ENCODE data around the gene GAB2.

Gene GAB2

GRCh38 chr11:78207532-78208256, 209.9 kb downstream of the GAB2 start:
- DNase-seq (ENCODE audit: low read depth in 2 of 2): no peak

GRCh38 chr11:78205691-78206090, 211.9 kb downstream of the GAB2 start:
- no peak for DNase-seq (ENCODE audit: low read depth in 2 of 2)

- DNase-seq (ENCODE audit: low read depth in 2 of 2): no peak
These were observed 212.4 kb downstream of the GAB2 start for GRCh38 chr11:78205256-78205655.

GRCh38 chr11:78203184-78203583, 214.4 kb downstream of the GAB2 start:
- DNase-seq (ENCODE audit: low read depth in 2 of 2): peak in 1 of 2 donors; percentile 10

GRCh38 chr11:78202733-78203167, 214.9 kb downstream of the GAB2 start:
- peak in 1 of 2 donors; percentile 16 for DNase-seq (ENCODE audit: low read depth in 2 of 2)

GRCh38 chr11:78201096-78201818, 216.4 kb downstream of the GAB2 start:
- DNase-seq (ENCODE audit: low read depth in 2 of 2): no peak

- DNase-seq (ENCODE audit: low read depth in 2 of 2): no peak
These were observed 217.1 kb downstream of the GAB2 start for GRCh38 chr11:78200553-78200952.

- DNase-seq (ENCODE audit: low read depth in 2 of 2): no peak
These were observed 217.6 kb downstream of the GAB2 start for GRCh38 chr11:78200061-78200460.

GRCh38 chr11:78199653-78200015, 218.0 kb downstream of the GAB2 start:
- no peak for DNase-seq (ENCODE audit: low read depth in 2 of 2)

GRCh38 chr11:78199015-78199652, 218.5 kb downstream of the GAB2 start:
- DNase-seq (ENCODE audit: low read depth in 2 of 2): no peak

- no peak for DNase-seq (ENCODE audit: low read depth in 2 of 2)
These were observed 219.8 kb downstream of the GAB2 start for GRCh38 chr11:78197816-78198215.

- no peak for DNase-seq (ENCODE audit: low read depth in 2 of 2)
These were observed 220.9 kb downstream of the GAB2 start for GRCh38 chr11:78196661-78197091.

GRCh38 chr11:78195917-78196560, 221.6 kb downstream of the GAB2 start:
- DNase-seq (ENCODE audit: low read depth in 2 of 2): no peak

GRCh38 chr11:78194490-78194889, 223.1 kb downstream of the GAB2 start:
- DNase-seq (ENCODE audit: low read depth in 2 of 2): no peak

GRCh38 chr11:78193806-78194205, 223.8 kb downstream of the GAB2 start:
- no peak for DNase-seq (ENCODE audit: low read depth in 2 of 2)

- DNase-seq (ENCODE audit: low read depth in 2 of 2): no peak
These were observed 224.7 kb downstream of the GAB2 start for GRCh38 chr11:78192911-78193351.

GRCh38 chr11:78192223-78192719, 225.3 kb downstream of the GAB2 start:
- no peak for DNase-seq (ENCODE audit: low read depth in 2 of 2)

- DNase-seq (ENCODE audit: low read depth in 2 of 2): no peak
These were observed 226.6 kb downstream of the GAB2 start for GRCh38 chr11:78190871-78191538.

- DNase-seq (ENCODE audit: low read depth in 2 of 2): no peak
These were observed 227.2 kb downstream of the GAB2 start for GRCh38 chr11:78190374-78190773.

- no peak for DNase-seq (ENCODE audit: low read depth in 2 of 2)
These were observed 227.8 kb downstream of the GAB2 start for GRCh38 chr11:78189851-78190250.

GRCh38 chr11:78189174-78189724, 228.4 kb downstream of the GAB2 start:
- DNase-seq (ENCODE audit: low read depth in 2 of 2): no peak
